MM.1S (cell line): ENCODE results near the gene GRIN2D.

Experiments
- EZH2 ChIP-seq: fragments of 300-600 bp; sonication (generic); optimal IDR thresholded peaks from 2 replicates; pipeline ENCODE3; 2017; ENCODE audit warnings: low read depth, mild to moderate bottlenecking, antibody characterized with exemption, low read length, mixed read lengths
- TF ChIP-seq, protein P1 (sequence below): fragments of 300-600 bp; sonication (generic); IDR thresholded peaks from 2 replicates; pipeline ENCODE4 v1.5.1; 2016; ENCODE audit warnings: antibody characterized with exemption, low read length, mixed read lengths

DNA sequence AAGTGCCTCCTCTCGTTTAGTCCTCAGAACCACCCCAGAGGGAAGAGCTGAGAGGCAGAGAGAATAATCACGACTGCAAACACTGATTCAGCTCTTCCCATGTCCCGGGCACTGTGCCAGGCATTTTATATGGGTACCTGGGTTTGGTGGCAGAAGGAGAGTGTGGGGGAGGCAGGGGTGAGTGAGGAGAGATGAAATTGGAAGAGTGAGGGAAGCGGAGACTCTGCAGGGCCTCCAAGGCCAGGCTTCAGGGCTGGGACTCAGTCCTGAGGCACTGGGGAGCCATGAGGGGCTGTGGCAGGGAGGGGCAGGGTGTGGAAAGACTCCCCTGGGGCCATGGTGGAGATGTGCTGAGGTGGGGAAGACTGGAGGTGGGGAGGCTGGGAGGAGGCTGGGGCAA is 20.6 kb upstream of the GRIN2D start:
- TF ChIP-seq, protein P1, sequence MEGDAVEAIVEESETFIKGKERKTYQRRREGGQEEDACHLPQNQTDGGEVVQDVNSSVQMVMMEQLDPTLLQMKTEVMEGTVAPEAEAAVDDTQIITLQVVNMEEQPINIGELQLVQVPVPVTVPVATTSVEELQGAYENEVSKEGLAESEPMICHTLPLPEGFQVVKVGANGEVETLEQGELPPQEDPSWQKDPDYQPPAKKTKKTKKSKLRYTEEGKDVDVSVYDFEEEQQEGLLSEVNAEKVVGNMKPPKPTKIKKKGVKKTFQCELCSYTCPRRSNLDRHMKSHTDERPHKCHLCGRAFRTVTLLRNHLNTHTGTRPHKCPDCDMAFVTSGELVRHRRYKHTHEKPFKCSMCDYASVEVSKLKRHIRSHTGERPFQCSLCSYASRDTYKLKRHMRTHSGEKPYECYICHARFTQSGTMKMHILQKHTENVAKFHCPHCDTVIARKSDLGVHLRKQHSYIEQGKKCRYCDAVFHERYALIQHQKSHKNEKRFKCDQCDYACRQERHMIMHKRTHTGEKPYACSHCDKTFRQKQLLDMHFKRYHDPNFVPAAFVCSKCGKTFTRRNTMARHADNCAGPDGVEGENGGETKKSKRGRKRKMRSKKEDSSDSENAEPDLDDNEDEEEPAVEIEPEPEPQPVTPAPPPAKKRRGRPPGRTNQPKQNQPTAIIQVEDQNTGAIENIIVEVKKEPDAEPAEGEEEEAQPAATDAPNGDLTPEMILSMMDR, result no peak
- TF ChIP-seq EZH2, result no peak
